Stimulated activated effector memory CD8-positive, alpha-beta T cell treated with anti-CD3 and anti-CD28 coated beads, Interleukin-12 subunit alpha, Interleukin-12 subunit beta, amount 100 ng/mL, for 72 hours (primary cell): ENCODE data around the gene SLC35A1.
A peak's percentile ranks its signal among the peaks of the same experiment; 100 is the strongest.

Source experiments
- ATAC-seq: fragments of 150-1000 bp; cut with Tn5 transposase; 2 replicates; pipeline ENCODE4 v1.10.0; 2021
- DNase-seq, 2 donors: peaks; one replicate each; pipeline ENCODE4 v3.0.0; 2021 to 2022; ENCODE audit warnings: low spot score in 2 of 2
- H3K27ac Mint-ChIP-seq: one replicate; pipeline ENCODE4 v1.8.0; 2022; ENCODE audit warnings: mild to moderate bottlenecking, mixed read lengths
- H3K36me3 Mint-ChIP-seq: one replicate; pipeline ENCODE4 v1.8.0; 2022; ENCODE audit warnings: mild to moderate bottlenecking, mixed read lengths
- H3K4me1 Mint-ChIP-seq: one replicate; pipeline ENCODE4 v1.8.0; 2022; ENCODE audit warnings: mixed read lengths
- H3K4me3 Mint-ChIP-seq: one replicate; pipeline ENCODE4 v1.8.0; 2022; ENCODE audit warnings: mild to moderate bottlenecking, mixed read lengths
- H3K9me3 Mint-ChIP-seq: one replicate; pipeline ENCODE4 v1.8.0; 2022; ENCODE audit warnings: mixed read lengths

The SLC35A1 gene

GRCh38 chr6:87544474-87544735 is 71.6 kb downstream of the SLC35A1 start:
- ATAC-seq (no peak), DNase-seq (no peak)
- no peak overlapping the region for H3K4me3 Mint-ChIP-seq
- H3K4me1 Mint-ChIP-seq, result no peaks in the 10 kb centered on the region
- H3K27ac Mint-ChIP-seq, result no peak overlapping the region
- H3K9me3 Mint-ChIP-seq, result peaks cover under 1% of the 10 kb centered on the region
- H3K36me3 Mint-ChIP-seq, result peaks cover 83% of the 10 kb centered on the region

- DNase-seq (no peak), ATAC-seq (no peak)
- Mint-ChIP-seq H3K9me3 (no peaks in the 10 kb centered on the region), H3K4me3 (no peak overlapping the region), H3K36me3 (peaks cover 85% of the 10 kb centered on the region), H3K27ac (peak overlapping the region; percentile 3), H3K4me1 (no peaks in the 10 kb centered on the region)
Observed at GRCh38 chr6:87551799-87552198, 79.0 kb downstream of the SLC35A1 start.

GRCh38 chr6:87553159-87553765 is 80.5 kb downstream of the SLC35A1 start:
- no peaks in the 10 kb centered on the region for H3K9me3 Mint-ChIP-seq
- H3K27ac Mint-ChIP-seq, result no peak overlapping the region
- ATAC-seq (no peak), DNase-seq (no peak)
- peaks cover 92% of the 10 kb centered on the region for H3K36me3 Mint-ChIP-seq
- H3K4me3 Mint-ChIP-seq, result no peak overlapping the region
- H3K4me1 Mint-ChIP-seq, result peaks cover 2% of the 10 kb centered on the region

- peak; percentile 57 for ATAC-seq
- H3K4me3 Mint-ChIP-seq, result no peak overlapping the region
- peaks cover 4% of the 10 kb centered on the region for H3K4me1 Mint-ChIP-seq
- peak overlapping the region; percentile 37 for H3K27ac Mint-ChIP-seq
- no peak for DNase-seq
- peaks cover 89% of the 10 kb centered on the region for H3K36me3 Mint-ChIP-seq
- H3K9me3 Mint-ChIP-seq, result no peaks in the 10 kb centered on the region
Observed at GRCh38 chr6:87555506-87555905, 82.7 kb downstream of the SLC35A1 start.

GRCh38 chr6:87558446-87558845 is 85.7 kb downstream of the SLC35A1 start:
- H3K27ac Mint-ChIP-seq, result no peak overlapping the region
- DNase-seq (no peak), ATAC-seq (no peak)
- no peak overlapping the region for H3K4me3 Mint-ChIP-seq
- peaks cover 4% of the 10 kb centered on the region for H3K4me1 Mint-ChIP-seq
- H3K36me3 Mint-ChIP-seq, result peaks cover 91% of the 10 kb centered on the region
- H3K9me3 Mint-ChIP-seq, result no peaks in the 10 kb centered on the region

GRCh38 chr6:87561017-87561416 is 88.2 kb downstream of the SLC35A1 start:
- Mint-ChIP-seq H3K4me1 (peaks cover 4% of the 10 kb centered on the region), H3K9me3 (no peaks in the 10 kb centered on the region), H3K27ac (no peak overlapping the region), H3K4me3 (no peak overlapping the region), H3K36me3 (peaks cover 90% of the 10 kb centered on the region)
- DNase-seq, result no peak
- no peak for ATAC-seq
